Measurements from ENCODE around the gene CCDC117. TPM values are rescaled to one million over a fixed set of nuclear protein-coding genes. Genes with fewer than 3 reads are reported as not detected.
A peak's percentile ranks its signal among the peaks of the same experiment; 100 is the strongest.
"Not testable (repeated sequence)": the region's sequence is repeated elsewhere in the genome, so short reads cannot be mapped to it uniquely, and the experiment has no call there.

CCDC117 gene
- total RNA-seq, 3 donors from 2014 or later: 14.4 to 26.6 (median 17.1) TPM

GRCh38 chr22:28736301-28737155 is 36.0 kb upstream of the CCDC117 start:
- Histone ChIP-seq H3K4me3 (no peak overlapping the region), H3K4me1 (ENCODE audit: low read depth) (peaks cover 14% of the 10 kb centered on the region), H3K36me3 (ENCODE audit: low read depth) (no peaks in the 10 kb centered on the region), H3K9me3 (no peaks in the 10 kb centered on the region)
- DNase-seq (no peak), ATAC-seq (no peak)
- intact Hi-C loops (cut with DNase I, micrococcal nuclease): no loop called here
- TF ChIP-seq CTCF (IDR thresholded peaks at IDR 0.05): no peak

GRCh38 chr22:28737701-28738100 is 34.8 kb upstream of the CCDC117 start:
- no peak for TF ChIP-seq CTCF (IDR thresholded peaks at IDR 0.05)
- no peaks in the 10 kb centered on the region for H3K9me3 ChIP-seq

GRCh38 chr22:28738876-28739275 is 33.6 kb upstream of the CCDC117 start:
- ATAC-seq; H3K36me3 ChIP-seq (ENCODE audit: low read depth); intact Hi-C loops (cut with DNase I, micrococcal nuclease); DNase-seq; H3K9me3 ChIP-seq; H3K4me3 ChIP-seq: not testable (repeated sequence)
- peaks cover 18% of the 10 kb centered on the region for H3K4me1 ChIP-seq (ENCODE audit: low read depth)

More at GRCh38 chr22:28737701-28738100, 34.8 kb upstream of the CCDC117 start:
- H3K4me1 ChIP-seq (ENCODE audit: low read depth): peaks cover 15% of the 10 kb centered on the region
- intact Hi-C loops (cut with DNase I, micrococcal nuclease): no loop called here
- no peak overlapping the region for H3K4me3 ChIP-seq
- H3K36me3 ChIP-seq (ENCODE audit: low read depth): peaks cover 3% of the 10 kb centered on the region
- ATAC-seq (no peak), DNase-seq (no peak)

GRCh38 chr22:28741200-28741784 is 31.2 kb upstream of the CCDC117 start:
- Histone ChIP-seq H3K4me3 (no peak overlapping the region), H3K36me3 (ENCODE audit: low read depth) (peaks cover 9% of the 10 kb centered on the region), H3K4me1 (ENCODE audit: low read depth) (peaks cover 18% of the 10 kb centered on the region), H3K9me3 (no peaks in the 10 kb centered on the region)
- intact Hi-C loops (cut with DNase I, micrococcal nuclease): no loop called here
- no peak for ATAC-seq
- peak in 1 of 3 donors; percentile 14 for DNase-seq
- TF ChIP-seq CTCF (IDR thresholded peaks at IDR 0.05): no peak

- H3K4me3 ChIP-seq: peak within 1 kb of the TSS; percentile 87
- DNase-seq (peak; percentile 96 to 99 (median 98)), ATAC-seq (peak; percentile 98)
- H3K36me3 ChIP-seq (ENCODE audit: low read depth): peaks cover 9% of the 10 kb centered on the region
- no peaks in the 10 kb centered on the region for H3K9me3 ChIP-seq
- intact Hi-C loops (cut with DNase I, micrococcal nuclease): no loop called here
- TF ChIP-seq CTCF (IDR thresholded peaks at IDR 0.05): no peak
- peaks cover 18% of the 10 kb centered on the region for H3K4me1 ChIP-seq (ENCODE audit: low read depth)
Observed at GRCh38 chr22:28741785-28742561, 30.5 kb upstream of the CCDC117 start, which contains the start of the genes CHEK2 and HSCB. Gene CHEK2 (minus strand): TSS chr22:28741820. CDS start chr22:28734721, 7,099 bp downstream. Gene HSCB (plus strand): TSS chr22:28742039. CDS start chr22:28742096, 57 bp downstream.
